ENCODE data around the gene FILIP1L. TPM values are rescaled to one million over a fixed set of nuclear protein-coding genes. Genes with fewer than 3 reads are reported as not detected.

Gene FILIP1L
- total RNA-seq, 4 donors from 2014 or later = 87.1 to 115 (median 99.6) TPM

DNA sequence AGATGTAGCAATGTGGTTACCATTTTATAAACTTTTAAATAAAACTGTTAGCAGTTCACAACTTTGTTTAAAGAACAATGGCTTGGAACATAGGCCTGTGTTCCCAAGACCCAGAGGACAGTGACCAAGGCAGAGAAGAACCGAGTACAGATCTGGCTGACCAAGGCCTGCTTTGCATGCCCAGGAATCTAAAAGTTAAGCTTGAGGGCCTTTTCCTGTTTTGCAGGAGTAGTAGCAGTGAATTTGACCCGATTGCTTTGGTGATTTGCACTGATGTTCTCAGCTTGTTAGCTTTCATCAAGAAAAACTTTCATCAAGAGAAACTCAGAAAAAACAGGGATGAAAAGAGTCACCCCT, 9.9 kb downstream of the FILIP1L start:
- Histone ChIP-seq H3K27me3 (no peaks in the 10 kb centered on the region), H3K4me3 (no peak overlapping the region), H3K36me3 (no peaks in the 10 kb centered on the region), H3K9me3 (no peaks in the 10 kb centered on the region), H3K27ac (peak overlapping the region; percentile 84 to 92 (median 86)), H3K4me1 (peaks cover 79 to 81% of the 10 kb centered on the region in 2 donors)
- intact Hi-C loops (cut with DNase I; ENCODE audit: low total_unique reads) (no loop called here), in situ Hi-C loops (cut with MboI; ENCODE audit: low sequenced_read_pairs in 4 of 4) (no loop called here)
- DNase-seq (no peak), ATAC-seq (no peak)
- no peak for TF ChIP-seq POLR2A (IDR thresholded peaks at IDR 0.05)
- TF ChIP-seq, protein P1, sequence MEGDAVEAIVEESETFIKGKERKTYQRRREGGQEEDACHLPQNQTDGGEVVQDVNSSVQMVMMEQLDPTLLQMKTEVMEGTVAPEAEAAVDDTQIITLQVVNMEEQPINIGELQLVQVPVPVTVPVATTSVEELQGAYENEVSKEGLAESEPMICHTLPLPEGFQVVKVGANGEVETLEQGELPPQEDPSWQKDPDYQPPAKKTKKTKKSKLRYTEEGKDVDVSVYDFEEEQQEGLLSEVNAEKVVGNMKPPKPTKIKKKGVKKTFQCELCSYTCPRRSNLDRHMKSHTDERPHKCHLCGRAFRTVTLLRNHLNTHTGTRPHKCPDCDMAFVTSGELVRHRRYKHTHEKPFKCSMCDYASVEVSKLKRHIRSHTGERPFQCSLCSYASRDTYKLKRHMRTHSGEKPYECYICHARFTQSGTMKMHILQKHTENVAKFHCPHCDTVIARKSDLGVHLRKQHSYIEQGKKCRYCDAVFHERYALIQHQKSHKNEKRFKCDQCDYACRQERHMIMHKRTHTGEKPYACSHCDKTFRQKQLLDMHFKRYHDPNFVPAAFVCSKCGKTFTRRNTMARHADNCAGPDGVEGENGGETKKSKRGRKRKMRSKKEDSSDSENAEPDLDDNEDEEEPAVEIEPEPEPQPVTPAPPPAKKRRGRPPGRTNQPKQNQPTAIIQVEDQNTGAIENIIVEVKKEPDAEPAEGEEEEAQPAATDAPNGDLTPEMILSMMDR (IDR thresholded peaks at IDR 0.05 in 4 of 5, conservative IDR thresholded peaks at IDR 0.05 in 1 of 5) = no peak

DNA sequence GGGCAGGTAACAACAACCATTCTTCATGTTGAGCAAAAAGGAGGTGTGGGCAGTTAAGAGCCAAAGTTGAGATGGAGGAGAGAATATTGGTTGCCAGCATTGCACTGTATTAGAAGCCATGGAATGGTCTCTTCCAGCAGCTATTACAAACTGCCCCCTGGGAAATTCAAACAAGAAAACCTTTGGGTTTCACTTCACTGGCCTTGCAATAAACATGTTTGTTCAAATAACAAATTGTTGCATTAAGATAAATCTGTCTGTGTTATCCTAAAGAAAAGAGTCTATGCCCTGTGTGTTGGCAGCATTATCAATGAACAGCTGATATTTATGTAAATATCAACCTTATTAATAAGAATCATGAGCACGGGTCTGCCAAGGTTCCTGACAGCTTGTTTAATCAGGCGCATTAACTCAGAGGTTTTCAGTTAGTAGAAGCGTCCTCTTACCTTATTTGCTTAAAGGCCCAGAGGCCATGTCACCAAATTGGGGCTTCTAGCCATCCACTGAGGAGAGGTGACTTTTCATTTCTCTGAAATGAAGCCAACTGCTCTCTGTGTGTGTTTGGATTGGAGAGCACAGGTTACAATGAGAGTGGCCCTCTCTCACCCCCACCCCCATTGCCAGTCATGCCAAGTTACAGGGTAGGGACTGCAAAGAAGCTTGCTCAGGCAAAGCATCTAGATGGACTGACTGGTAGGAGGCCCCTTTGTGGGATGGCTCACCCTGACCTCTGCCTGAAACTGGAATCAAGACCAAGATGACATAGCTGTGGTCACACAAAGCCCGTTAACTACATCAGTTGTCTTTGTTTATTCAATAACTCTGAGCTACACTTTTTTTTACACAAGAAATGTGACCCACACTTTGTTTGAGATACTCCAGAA, 10.5 kb downstream of the FILIP1L start:
- intact Hi-C loops (cut with DNase I; ENCODE audit: low total_unique reads) = no loop called here
- in situ Hi-C loops (cut with MboI; ENCODE audit: low sequenced_read_pairs in 4 of 4) = no loop called here
- DNase-seq (no peak), ATAC-seq (no peak)
- Histone ChIP-seq H3K9me3 (no peaks in the 10 kb centered on the region), H3K4me3 (no peak overlapping the region), H3K27ac (peak overlapping the region; percentile 84 to 92 (median 86)), H3K4me1 (peaks cover 82 to 85% of the 10 kb centered on the region in 2 donors), H3K36me3 (no peaks in the 10 kb centered on the region), H3K27me3 (no peaks in the 10 kb centered on the region)
- no peak for TF ChIP-seq POLR2A (IDR thresholded peaks at IDR 0.05)
- TF ChIP-seq, protein P1 (IDR thresholded peaks at IDR 0.05 in 4 of 5, conservative IDR thresholded peaks at IDR 0.05 in 1 of 5) = no peak

DNA sequence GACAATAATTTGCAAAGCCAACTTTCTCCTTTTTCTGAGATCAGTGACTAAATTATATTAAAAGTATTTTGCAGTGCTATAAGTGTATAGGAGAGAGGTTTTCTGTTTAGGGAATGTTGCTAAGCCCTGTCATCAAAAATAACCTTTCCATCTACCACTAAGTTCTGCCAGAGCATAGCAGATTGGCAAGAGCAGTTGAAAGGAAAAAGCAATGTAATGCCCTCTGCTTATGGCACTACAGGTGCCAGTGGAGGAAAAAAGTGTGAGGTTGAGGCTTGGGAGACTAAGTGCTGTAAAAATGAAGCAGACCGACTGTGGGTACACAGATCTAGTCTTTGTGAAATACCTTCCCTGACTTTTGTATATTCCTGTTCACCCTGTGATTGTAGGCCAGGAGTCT, 11.5 kb downstream of the FILIP1L start:
- in situ Hi-C loops (cut with MboI; ENCODE audit: low sequenced_read_pairs in 4 of 4) = no loop called here
- DNase-seq (no peak), ATAC-seq (peak in 1 of 2 donors; percentile 24)
- no peak overlapping the region for H3K4me3 ChIP-seq
- H3K9me3 ChIP-seq = no peaks in the 10 kb centered on the region
- intact Hi-C loops (cut with DNase I; ENCODE audit: low total_unique reads) = no loop called here
- peaks cover 82 to 86% of the 10 kb centered on the region in 2 donors for H3K4me1 ChIP-seq
- no peaks in the 10 kb centered on the region for H3K36me3 ChIP-seq
- H3K27ac ChIP-seq = peak overlapping the region; percentile 84 to 92 (median 86)
- no peaks in the 10 kb centered on the region for H3K27me3 ChIP-seq
- TF ChIP-seq POLR2A (IDR thresholded peaks at IDR 0.05) = no peak
- TF ChIP-seq, protein P1 (IDR thresholded peaks at IDR 0.05 in 4 of 5, conservative IDR thresholded peaks at IDR 0.05 in 1 of 5) = no peak

DNA sequence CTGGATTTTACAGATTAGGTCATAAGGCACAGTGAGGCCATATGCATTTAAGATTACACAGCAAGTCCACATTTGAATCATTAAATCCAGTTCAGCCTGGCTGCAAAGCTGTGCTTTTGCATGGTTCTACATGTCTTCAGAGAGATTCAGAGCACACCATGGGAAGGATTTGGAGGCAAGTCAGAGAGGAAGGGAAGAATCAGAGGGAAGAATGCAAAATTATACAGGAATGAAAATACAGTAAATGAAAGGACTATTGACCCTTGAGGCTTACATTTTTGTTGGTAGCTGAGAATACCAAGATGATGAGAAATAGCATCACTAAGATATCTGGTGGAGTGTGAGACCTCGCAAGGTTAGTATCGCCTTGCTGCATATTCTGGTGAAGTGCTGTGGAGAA, 13.9 kb downstream of the FILIP1L start:
- peak overlapping the region; percentile 78 to 90 (median 81) for H3K27ac ChIP-seq
- intact Hi-C loops (cut with DNase I; ENCODE audit: low total_unique reads) = no loop called here

More for the DNA sequence above, 13.9 kb downstream of the FILIP1L start:
- TF ChIP-seq, protein P1 (IDR thresholded peaks at IDR 0.05 in 4 of 5, conservative IDR thresholded peaks at IDR 0.05 in 1 of 5) = no peak
- TF ChIP-seq POLR2A (IDR thresholded peaks at IDR 0.05) = no peak
- in situ Hi-C loops (cut with MboI; ENCODE audit: low sequenced_read_pairs in 4 of 4) = no loop called here
- no peaks in the 10 kb centered on the region for H3K36me3 ChIP-seq
- DNase-seq = no peak
- H3K27me3 ChIP-seq = no peaks in the 10 kb centered on the region
- no peak overlapping the region for H3K4me3 ChIP-seq
- H3K4me1 ChIP-seq = peaks cover 80 to 86% of the 10 kb centered on the region in 2 donors
- ATAC-seq = no peak
- H3K9me3 ChIP-seq = no peaks in the 10 kb centered on the region
